GM23248 (cell line): ENCODE measurements around the gene MOB4.

Experiments used
- EZH2 ChIP-seq: fragments of 200-600 bp; sonication (generic); IDR thresholded peaks from 2 replicates; pipeline ENCODE4 v1.6.1; 2018; ENCODE audit warnings: antibody characterized with exemption, mild to moderate bottlenecking; ENCODE audit not compliant: insufficient read depth, poor library complexity, severe bottlenecking
- EZH2phosphoT487 ChIP-seq: fragments of 200-600 bp; sonication (generic); IDR thresholded peaks from 2 replicates; pipeline ENCODE4 v1.6.1; 2018; ENCODE audit warnings: antibody characterized with exemption, moderate library complexity, mild to moderate bottlenecking, low read depth; ENCODE audit not compliant: insufficient read depth

DNA sequence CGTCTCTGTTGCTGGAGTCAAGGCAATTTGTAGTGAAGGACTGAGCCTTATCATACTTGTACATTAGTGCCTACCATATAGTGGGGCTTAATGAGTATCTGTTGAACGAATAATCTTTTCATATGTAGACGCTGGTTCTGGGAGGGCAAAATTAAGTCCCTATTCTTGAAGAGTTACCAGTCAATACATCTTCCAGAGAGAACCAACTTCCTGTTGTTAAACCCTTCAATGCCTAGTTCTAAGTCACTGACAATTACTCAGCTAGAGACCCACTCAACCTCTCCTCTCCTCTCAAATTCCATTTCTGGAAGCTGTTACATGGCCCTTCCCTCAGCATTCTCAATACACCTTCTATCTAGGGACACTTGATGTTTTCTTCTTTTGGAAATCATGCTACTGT, 1.1 kb upstream of the MOB4 start:
- TF ChIP-seq EZH2 (no peak), EZH2phosphoT487 (no peak)
